Stimulated activated naive CD8-positive, alpha-beta T cell treated with anti-CD3 and anti-CD28 coated beads, Interleukin-15, amount 100 ng/mL, for 72 hours (primary cell): Measurements from ENCODE around the gene TNNI2.

ENCODE experiments used
- ATAC-seq: fragments of 150-1000 bp; cut with Tn5 transposase; 2 replicates; pipeline ENCODE4 v1.10.0; 2021; ENCODE audit warnings: mild to moderate bottlenecking, moderate library complexity
- DNase-seq, 2 donors: peaks; one replicate each; pipeline ENCODE4 v3.0.0; 2021 to 2022
- H3K27ac Mint-ChIP-seq, 2 donors: one replicate each; pipeline ENCODE4 v1.8.0; 2022; ENCODE audit warnings: mild to moderate bottlenecking in 2 of 2, mixed read lengths in 2 of 2, moderate library complexity in 2 of 2
- H3K27me3 Mint-ChIP-seq: one replicate; pipeline ENCODE4 v1.8.0; 2022; ENCODE audit warnings: mixed read lengths
- H3K4me1 Mint-ChIP-seq: one replicate; pipeline ENCODE4 v1.8.0; 2022; ENCODE audit warnings: mild to moderate bottlenecking, mixed read lengths
- H3K4me3 Mint-ChIP-seq, 2 donors: one replicate each; pipeline ENCODE4 v1.8.0; 2022; ENCODE audit warnings: mild to moderate bottlenecking in 2 of 2, mixed read lengths in 2 of 2, moderate library complexity in 1 of 2
- H3K9me3 Mint-ChIP-seq, 2 donors: one replicate each; pipeline ENCODE4 v1.8.0; 2022; ENCODE audit warnings: mixed read lengths in 2 of 2

The TNNI2 gene

GRCh38 chr11:1827095-1827813 lies 11.5 kb upstream of the TNNI2 start:
- Mint-ChIP-seq H3K4me1 (peaks cover 6% of the 10 kb centered on the region), H3K9me3 (no peaks in the 10 kb centered on the region), H3K4me3 (no peak overlapping the region), H3K27me3 (peaks cover 26% of the 10 kb centered on the region), H3K27ac (no peak overlapping the region)
- DNase-seq: no peak
- no peak for ATAC-seq

- Mint-ChIP-seq H3K27ac (no peak overlapping the region), H3K9me3 (no peaks in the 10 kb centered on the region), H3K4me1 (peaks cover 13% of the 10 kb centered on the region), H3K4me3 (no peak overlapping the region), H3K27me3 (peaks cover 29% of the 10 kb centered on the region)
- ATAC-seq (no peak), DNase-seq (no peak)
These were observed 10.8 kb upstream of the TNNI2 start for GRCh38 chr11:1827931-1828330.

GRCh38 chr11:1828542-1828941 lies 10.2 kb upstream of the TNNI2 start:
- H3K9me3 Mint-ChIP-seq: no peaks in the 10 kb centered on the region
- DNase-seq (no peak), ATAC-seq (no peak)
- H3K27ac Mint-ChIP-seq: no peak overlapping the region
- no peak overlapping the region for H3K4me3 Mint-ChIP-seq
- peaks cover 13% of the 10 kb centered on the region for H3K4me1 Mint-ChIP-seq
- H3K27me3 Mint-ChIP-seq: peaks cover 35% of the 10 kb centered on the region

GRCh38 chr11:1829039-1829820 lies 9.6 kb upstream of the TNNI2 start:
- Mint-ChIP-seq H3K27ac (peak overlapping the region in 1 of 2 donors; percentile 27), H3K9me3 (no peaks in the 10 kb centered on the region), H3K27me3 (peaks cover 37% of the 10 kb centered on the region), H3K4me1 (peaks cover 13% of the 10 kb centered on the region), H3K4me3 (no peak overlapping the region)
- ATAC-seq (no peak), DNase-seq (no peak)

GRCh38 chr11:1830004-1830321 lies 8.8 kb upstream of the TNNI2 start:
- Mint-ChIP-seq H3K4me3 (no peak overlapping the region), H3K27me3 (peaks cover 37% of the 10 kb centered on the region), H3K4me1 (peaks cover 13% of the 10 kb centered on the region), H3K27ac (no peak overlapping the region), H3K9me3 (no peaks in the 10 kb centered on the region)
- ATAC-seq (no peak), DNase-seq (no peak)

- DNase-seq: peak in 1 of 2 donors; percentile 9
- ATAC-seq: no peak
- Mint-ChIP-seq H3K27me3 (peaks cover 37% of the 10 kb centered on the region), H3K9me3 (no peaks in the 10 kb centered on the region), H3K4me1 (peaks cover 13% of the 10 kb centered on the region), H3K27ac (no peak overlapping the region), H3K4me3 (no peak overlapping the region)
These were observed 8.2 kb upstream of the TNNI2 start for GRCh38 chr11:1830322-1831223.

GRCh38 chr11:1831338-1832210 lies 7.2 kb upstream of the TNNI2 start:
- Mint-ChIP-seq H3K27ac (peak overlapping the region in 1 of 2 donors; percentile 74), H3K4me3 (no peak overlapping the region), H3K27me3 (peaks cover 37% of the 10 kb centered on the region), H3K9me3 (no peaks in the 10 kb centered on the region), H3K4me1 (peaks cover 13% of the 10 kb centered on the region)
- ATAC-seq: no peak
- peak in 1 of 2 donors; percentile 11 for DNase-seq

GRCh38 chr11:1832211-1832919 lies 6.4 kb upstream of the TNNI2 start:
- peak; percentile 65 for ATAC-seq
- Mint-ChIP-seq H3K27ac (peak overlapping the region in 1 of 2 donors; percentile 74), H3K9me3 (no peaks in the 10 kb centered on the region), H3K4me1 (peaks cover 14% of the 10 kb centered on the region), H3K27me3 (peaks cover 37% of the 10 kb centered on the region), H3K4me3 (no peak overlapping the region)
- DNase-seq: peak; percentile 66 to 75

- peaks cover 19% of the 10 kb centered on the region for H3K4me1 Mint-ChIP-seq
- H3K4me3 Mint-ChIP-seq: no peak overlapping the region
- ATAC-seq: no peak
- H3K27me3 Mint-ChIP-seq: peaks cover 37% of the 10 kb centered on the region
- peak in 1 of 2 donors; percentile 12 for DNase-seq
- H3K9me3 Mint-ChIP-seq: no peaks in the 10 kb centered on the region
- H3K27ac Mint-ChIP-seq: no peak overlapping the region
These were observed 5.9 kb upstream of the TNNI2 start for GRCh38 chr11:1832920-1833295.

GRCh38 chr11:1834062-1834610 lies 4.6 kb upstream of the TNNI2 start:
- Mint-ChIP-seq H3K9me3 (no peaks in the 10 kb centered on the region), H3K4me1 (peaks cover 22% of the 10 kb centered on the region), H3K27ac (peak overlapping the region in 1 of 2 donors; percentile 40), H3K4me3 (no peak overlapping the region), H3K27me3 (peaks cover 32% of the 10 kb centered on the region)
- ATAC-seq (no peak), DNase-seq (no peak)

- no peak for DNase-seq
- no peak for ATAC-seq
- Mint-ChIP-seq H3K27ac (peak within 1 kb of the TSS in 1 of 2 donors; percentile 40), H3K9me3 (no peaks in the 10 kb centered on the region), H3K4me3 (no peak within 1 kb of the TSS), H3K4me1 (peaks cover 29% of the 10 kb centered on the region), H3K27me3 (peaks cover 27% of the 10 kb centered on the region)
These were observed 3.8 kb upstream of the TNNI2 start, which contains the start of gene SYT8 for GRCh38 chr11:1834779-1835670. SYT8 (plus strand) TSS chr11:1834990; CDS start chr11:1835106, 116 bp downstream.

- ATAC-seq (no peak), DNase-seq (no peak)
- no peaks in the 10 kb centered on the region for H3K9me3 Mint-ChIP-seq
- H3K4me3 Mint-ChIP-seq: no peak overlapping the region
- H3K27me3 Mint-ChIP-seq: peaks cover 26% of the 10 kb centered on the region
- no peak overlapping the region for H3K27ac Mint-ChIP-seq
- peaks cover 32% of the 10 kb centered on the region for H3K4me1 Mint-ChIP-seq
These were observed 3.1 kb upstream of the TNNI2 start for GRCh38 chr11:1835671-1836010.
